NCI-H146 treated with DMSO at 0.1 percent for 48 hours (cell line): ENCODE data around the gene AGRN.
"Not testable (repeated sequence)": the region's sequence is repeated elsewhere in the genome, so short reads cannot be mapped to it uniquely, and the experiment has no call there.

Experiments used
- DNase-seq: peaks from one replicate; lab custom pipeline; 2025; ENCODE audit not compliant: unreplicated experiment; lab: John Stamatoyannopoulos, UW

Gene AGRN

DNA sequence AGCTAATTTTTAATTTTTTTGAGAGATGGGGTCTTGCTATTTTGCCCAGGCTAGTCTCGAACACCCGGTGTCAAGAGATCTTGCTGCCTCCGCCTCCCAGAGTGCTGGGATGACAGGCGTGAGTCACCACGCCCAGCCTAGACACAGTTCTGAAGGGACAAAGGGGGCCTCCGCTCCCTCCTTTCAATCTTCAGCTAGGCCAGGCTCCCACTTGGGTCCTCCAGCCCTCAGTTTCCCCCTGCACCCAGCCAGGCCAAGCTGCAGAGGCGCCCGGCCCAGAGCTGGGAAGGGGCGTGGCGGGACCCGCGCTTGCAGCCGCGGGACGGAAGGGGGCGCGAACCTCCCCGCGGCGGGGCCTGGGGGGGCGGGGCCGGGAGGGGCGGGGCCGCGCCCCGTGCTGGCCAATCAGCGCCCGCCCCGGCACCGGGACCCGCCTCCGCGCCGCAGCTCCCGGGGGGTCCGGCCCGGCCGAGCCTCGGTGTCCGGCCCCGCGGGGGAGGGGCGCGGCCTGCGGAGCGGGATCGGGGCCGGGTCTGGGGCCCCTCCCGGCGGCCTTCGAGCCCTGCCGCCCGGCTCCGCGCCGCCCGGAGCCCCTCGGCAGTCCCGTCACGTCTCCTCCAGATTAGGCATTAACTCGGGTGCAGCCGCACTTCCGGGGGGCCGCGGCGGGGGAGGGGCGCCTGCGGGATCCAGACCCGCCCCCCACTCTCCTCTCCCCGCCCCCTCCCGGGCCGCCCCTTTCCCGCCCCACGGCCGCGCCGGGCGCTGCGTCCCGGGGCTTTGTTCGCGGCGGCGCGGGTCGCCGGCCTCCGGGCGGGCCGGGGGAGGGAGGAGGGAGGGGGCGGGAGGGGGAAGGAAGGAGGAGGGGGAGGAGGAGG, 559 bp upstream of the AGRN start:
- no peak for DNase-seq

GRCh38 chr1:1020415-1021009, 592 bp downstream of the AGRN start:
- DNase-seq = no peak

- DNase-seq = no peak
These were observed 1.3 kb downstream of the AGRN start for GRCh38 chr1:1021010-1021919.

GRCh38 chr1:1021920-1022259, 2.0 kb downstream of the AGRN start:
- DNase-seq = no peak

DNA sequence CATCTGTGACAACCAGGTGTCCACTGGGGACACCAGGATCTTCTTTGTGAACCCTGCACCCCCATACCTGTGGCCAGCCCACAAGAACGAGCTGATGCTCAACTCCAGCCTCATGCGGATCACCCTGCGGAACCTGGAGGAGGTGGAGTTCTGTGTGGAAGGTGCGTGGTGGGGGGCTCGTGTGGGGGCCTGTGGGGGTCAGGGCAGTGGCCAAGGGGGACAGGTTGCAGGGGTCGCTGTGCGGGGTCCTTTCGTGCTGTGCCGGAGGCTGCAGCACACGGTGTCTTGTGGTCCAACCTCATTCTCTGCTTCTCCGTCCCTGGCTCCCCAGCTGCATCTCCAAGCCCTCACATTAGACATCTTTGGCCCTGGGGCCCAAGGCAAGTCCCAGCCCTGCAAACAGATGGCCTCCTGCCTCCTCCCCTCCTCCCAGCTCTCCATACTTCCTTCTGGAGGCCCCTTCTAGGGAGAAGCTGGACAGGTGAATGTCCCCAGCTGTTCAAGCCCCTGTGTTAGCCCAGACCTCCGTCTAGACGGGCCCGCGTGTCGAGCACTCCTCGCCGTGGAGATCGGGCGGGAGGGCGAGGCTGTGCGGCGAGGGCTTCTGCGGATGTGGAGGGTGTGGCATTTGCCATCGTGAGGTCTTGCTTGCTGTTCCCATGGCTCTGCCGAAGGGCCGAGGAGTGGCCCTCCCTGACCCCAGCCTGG, 2.5 kb downstream of the AGRN start:
- DNase-seq = no peak

DNA sequence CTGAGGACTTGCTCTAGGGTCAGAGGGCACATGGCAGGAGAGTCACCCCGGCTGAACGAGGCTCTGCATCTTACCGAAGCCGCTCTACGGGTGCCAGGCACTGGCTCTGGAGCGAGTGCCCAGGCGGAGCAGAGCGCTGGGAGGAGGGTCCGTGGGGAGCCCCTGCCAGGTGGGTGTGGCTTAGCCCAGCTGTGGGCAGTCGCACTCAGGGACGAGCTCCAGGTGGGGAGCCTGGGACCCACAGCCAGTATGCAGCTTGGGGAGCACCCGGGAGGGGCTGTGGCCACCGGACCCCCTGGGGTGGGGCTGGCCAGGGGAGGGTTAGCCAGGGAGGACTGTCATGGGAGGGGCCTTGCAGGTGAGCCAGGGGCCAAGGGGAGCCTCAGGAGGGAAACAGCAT, 3.8 kb downstream of the AGRN start:
- DNase-seq = no peak

- DNase-seq = no peak
These were observed 4.3 kb downstream of the AGRN start for GRCh38 chr1:1024149-1024770.

DNA sequence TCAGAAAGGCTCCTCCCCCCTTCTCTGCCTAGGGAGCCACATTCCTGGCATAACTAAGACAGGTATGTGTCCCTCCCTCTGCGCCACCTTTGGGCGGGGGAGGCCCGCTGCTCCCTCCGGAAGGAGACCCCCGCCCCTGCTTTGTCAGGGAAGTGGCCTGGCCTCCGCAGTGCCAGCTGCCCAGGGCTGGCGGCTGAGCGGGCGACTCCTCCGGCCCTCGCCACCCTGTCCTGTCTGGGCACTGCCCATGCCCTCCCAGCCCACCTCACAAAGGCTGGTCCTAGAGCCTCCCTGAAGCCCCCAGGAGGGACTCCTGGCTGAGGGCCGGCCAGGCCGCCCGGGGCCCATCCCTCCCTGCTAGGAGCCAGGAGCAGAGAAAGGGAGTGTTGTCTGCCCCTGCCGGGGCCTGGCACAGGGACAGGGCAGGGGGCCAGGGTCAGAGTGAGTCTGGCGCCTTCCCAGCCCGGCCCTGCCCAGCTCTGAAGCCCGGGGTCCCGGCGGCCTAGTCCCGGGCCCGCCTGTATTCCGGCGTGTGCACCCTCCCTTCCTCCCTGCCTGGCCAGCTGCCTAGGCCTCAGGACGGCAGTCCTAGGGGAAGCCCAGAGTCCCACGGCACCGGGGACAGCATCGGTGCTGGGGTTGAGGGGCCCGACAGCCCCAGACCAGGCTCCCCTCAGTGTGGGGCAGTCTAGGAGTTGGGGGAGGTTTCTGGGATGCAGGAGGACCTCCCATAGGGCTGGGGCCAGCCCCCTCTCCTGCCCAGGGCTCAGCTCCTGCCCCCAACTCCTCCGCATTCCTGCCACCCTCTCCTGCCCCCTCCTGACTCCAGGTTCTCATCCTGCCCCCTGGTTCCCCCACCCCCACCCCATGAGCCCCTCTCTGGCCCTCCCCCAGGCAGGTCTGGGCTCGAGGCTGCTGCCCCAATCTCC, 5.1 kb downstream of the AGRN start:
- DNase-seq = no peak

DNA sequence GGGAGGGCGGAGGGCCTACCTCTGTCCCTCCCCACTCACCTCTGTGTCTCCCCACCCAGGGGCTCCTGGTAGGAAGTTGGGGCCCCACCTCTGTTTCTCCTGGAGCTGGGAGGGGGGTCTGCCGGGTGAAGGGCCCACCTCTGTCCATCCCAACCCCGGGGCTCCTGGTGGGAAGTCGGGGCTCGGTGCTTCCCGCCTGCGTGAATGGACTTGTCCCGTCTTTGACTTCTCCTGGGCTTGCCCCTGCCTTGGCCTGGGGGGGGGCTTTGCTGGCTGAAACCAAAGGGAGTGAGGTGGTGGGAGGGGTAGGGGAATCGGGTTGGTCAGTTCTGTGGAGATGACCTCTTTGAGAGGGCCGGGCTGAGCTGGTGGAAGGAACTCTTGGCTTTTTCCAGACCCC, 5.8 kb downstream of the AGRN start:
- no peak for DNase-seq

DNA sequence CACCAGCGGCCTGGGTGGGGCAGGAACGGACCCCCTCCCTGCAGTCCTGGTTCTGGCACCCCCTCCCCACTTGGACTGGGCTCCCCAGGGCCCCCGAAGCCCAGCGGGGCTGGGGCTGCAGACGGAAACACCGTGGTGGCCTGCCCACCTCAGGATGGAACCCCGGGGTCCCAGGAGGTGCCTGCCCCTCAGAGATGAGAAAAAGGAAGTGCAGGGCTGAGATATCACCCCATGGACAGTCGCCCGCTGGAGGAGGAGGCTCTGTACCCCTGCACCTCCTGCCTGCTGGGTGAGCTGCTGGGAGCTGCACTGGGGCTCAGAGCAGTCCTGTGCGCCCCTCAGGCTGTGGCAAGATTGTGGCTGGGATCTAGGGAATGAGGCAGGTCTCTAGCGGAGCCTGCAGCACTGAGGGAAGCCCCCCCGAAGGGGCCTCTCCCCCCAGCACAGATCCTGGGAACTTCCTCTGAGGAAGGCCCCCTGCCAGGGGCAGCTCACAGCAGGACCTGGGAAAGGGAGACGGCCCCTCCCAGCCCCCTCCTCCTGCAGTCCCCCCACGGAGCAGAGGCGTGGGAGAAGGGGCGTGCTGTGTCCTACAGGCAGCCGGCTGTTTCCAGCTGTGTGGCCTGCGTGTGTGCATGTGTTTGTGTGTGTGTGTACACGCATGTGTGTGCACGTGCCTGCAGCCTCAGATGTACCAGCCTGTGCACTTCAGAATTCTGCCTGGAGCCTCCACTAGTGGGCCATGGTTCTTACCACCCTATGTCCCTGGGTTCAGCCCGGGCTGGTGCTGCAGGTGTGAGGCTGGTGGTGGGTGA, 6.9 kb downstream of the AGRN start:
- DNase-seq = no peak

DNA sequence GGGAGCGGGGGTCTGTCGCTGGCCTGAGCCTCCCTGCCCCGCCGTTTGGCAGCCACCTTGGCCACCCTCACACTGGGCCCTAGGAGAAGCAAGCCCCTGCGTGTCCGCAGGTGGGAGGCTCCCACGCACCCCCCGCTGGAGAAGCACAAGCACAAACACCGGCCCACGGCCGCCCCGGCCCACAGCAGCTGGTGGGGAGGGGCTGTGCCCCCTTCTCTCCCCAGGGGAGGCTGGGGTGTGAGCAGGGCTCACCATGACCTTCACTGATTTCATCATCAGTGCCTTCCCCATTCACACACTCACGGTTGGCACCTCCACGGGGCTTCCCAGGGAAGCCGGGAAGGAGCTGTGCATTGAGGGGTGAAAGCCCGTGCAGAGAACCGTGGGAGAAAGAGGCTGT, 7.9 kb downstream of the AGRN start:
- no peak for DNase-seq

- not testable (repeated sequence) for DNase-seq
These were observed 11.1 kb downstream of the AGRN start for GRCh38 chr1:1030867-1031658.

DNA sequence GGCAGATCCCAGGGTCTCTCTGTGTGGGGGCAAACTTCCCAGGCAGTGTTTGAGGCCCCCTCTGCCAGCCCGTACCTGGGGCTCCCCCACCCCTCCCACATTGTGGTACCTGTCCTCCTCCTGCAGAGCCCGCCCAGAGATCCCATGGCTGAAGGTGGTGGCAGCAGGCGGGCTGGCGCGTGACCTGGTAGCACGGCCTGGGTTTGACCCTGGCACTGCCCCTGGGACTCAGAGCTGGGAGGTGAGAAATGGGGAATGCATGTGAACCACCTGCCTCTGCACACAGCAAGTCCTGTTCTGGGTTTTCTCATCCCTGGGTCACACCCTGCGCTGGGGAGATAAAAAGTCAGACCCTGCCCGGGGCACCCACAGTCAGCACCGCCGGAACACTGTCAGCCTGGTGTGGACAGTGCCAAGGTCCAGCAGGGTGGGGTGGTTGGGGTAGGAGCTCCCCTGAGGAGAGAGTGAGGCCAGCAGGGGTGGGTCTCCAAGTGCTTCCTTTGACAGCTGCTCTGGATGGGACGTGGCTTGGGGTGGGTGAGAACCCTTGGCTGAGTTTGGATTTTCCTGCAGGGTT, 11.8 kb downstream of the AGRN start:
- DNase-seq = no peak

DNA sequence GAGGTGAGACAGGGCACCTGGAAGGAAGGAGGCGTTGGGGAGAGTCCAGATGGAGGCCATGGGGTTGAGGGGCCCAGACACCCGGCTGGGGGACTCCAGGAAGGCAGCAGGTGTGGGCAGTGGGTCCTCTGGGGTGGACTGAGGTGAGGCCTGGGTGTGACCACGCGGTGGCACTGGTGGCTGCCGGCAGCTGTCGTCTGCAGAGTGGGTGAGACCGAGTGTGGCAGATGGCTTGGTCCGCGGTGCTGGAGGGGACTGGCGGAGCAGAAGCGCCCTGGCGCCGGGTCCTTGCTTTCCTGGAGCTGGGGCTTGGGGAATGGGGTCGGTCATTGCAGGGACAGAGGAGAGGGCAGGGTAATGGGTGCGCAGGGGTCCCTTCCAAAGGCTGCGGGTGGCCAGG, 12.5 kb downstream of the AGRN start:
- DNase-seq = peak; percentile 11

DNA sequence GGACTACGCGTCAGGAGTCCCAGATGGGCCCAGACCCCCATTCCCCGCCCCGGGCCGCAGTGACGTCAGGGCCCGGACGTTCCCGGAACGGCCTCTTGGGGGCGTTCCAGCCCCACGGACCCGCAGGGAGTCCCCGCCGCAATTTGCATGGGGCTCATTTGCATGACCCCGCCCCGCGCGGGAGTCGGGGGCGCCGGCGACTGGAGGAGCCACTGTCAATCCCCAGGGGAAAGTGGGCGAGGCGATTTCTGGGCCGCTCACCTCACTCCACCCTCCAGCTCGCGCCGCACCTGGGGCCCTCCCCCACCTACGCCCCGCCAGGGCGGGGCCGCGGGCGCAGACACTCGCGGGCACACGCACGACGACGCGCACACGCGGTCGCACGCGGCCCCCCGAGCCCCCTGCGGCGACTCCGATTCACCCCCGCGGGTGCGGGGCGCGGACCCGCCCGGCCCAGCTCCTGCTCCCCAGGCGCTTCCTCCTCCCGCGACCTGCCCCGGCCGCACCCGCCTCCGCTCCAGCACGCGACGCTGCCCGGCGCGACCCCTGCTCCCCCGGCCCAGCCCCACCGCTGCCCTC, 13.2 kb downstream of the AGRN start:
- peak; percentile 49 for DNase-seq

DNA sequence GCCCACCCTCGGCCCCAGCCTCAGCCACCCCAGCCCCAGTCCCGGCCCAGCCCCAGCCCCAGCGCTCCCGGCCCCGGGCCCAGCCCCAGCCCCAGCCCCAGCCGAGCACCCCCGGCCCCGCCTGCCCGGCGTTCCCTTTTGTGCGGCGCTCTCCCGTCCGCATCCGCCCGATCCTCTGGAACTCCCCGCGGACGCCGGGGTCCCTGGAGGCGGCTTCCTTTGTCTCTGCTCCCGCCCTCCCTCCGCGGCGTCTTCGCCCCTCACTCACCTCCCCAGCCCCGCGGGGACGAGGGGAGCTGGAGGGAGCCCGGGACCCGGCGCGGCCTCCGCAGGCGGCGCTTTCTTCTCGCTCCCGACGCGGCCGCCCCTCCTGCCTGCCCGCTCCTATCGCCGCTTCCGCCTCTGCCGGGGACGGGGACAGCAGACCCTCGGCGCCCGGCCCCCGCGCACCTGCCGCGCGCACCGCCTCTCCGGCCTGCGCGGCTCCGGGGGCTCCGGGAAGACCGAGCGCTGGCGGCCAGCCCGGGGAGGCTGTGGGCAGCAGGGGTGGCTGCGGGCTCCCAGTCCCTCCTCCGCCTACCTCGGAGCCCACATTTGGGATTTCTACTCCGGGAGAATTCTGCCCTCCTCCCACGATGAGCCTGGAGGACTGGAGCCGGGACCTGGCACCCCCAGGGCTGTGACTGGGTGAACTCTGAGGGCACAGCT, 14.0 kb downstream of the AGRN start:
- DNase-seq = no peak

DNA sequence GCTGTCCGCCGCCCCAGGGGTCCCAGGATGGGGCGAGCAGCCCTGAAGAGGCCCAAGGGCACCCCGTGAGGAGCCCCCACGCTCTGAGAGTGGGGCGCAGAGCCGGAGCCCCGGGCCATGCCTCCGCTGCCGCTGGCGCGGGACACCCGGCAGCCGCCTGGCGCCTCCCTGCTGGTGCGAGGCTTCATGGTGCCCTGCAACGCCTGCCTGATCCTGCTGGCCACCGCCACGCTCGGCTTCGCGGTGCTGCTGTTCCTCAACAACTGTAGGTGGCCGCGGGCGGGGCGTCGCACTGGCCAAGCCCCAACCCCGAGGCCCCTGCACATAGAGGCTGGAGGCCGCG, 14.5 kb downstream of the AGRN start:
- DNase-seq = no peak
